ENCODE data around the gene GCNT4. TPM values are rescaled to one million over a fixed set of nuclear protein-coding genes. Genes with fewer than 3 reads are reported as not detected.

GCNT4 gene
- total RNA-seq, 1 donor from 2014 or later = 5.2 TPM

DNA sequence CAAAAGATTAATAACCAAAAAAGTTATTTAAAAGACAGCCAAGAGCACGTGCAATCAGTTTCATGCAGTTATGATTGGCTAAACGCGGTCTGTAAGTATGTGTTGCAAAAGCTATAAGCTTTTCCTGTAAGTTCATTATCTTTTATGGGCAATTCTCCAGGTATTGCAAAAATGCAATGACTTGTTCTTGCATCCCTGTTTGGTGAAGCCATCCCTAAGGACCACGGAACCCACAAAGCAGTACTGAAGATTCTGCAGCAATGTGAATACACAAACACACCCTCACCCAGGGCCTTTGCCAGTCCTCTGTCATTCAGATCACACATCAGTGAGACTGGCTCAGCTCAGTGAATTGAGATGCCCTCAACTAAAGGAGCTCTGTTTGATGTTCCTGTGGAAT, 11.4 kb downstream of the GCNT4 start:
- peaks cover under 1% of the 10 kb centered on the region for H3K4me1 Mint-ChIP-seq (ENCODE audit: low read depth, unreplicated experiment)
- no peak for DNase-seq

DNA sequence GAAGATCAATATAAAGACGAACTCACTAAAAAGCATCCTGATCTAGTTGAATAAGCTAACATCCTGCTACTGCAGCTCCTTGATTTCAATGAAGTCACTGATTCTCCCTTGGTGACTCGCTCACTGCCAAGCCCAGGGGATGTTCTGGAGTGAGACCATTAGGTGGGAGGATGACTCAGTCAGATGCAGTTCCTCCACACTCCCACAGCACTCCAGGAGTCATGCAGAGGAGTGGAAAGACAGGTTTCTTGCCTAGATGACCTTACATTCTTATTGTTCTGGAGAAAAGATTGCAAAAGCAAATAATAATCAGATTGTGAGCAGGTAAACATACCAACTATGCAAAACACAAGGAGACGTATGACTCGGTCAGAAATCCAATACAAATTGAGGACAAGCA, 15.3 kb downstream of the GCNT4 start:
- Mint-ChIP-seq H3K36me3 (ENCODE audit: unreplicated experiment) (no peaks in the 10 kb centered on the region), H3K9me3 (ENCODE audit: unreplicated experiment) (no peaks in the 10 kb centered on the region), H3K27ac (ENCODE audit: unreplicated experiment) (no peak overlapping the region), H3K27me3 (ENCODE audit: unreplicated experiment) (peaks cover 1% of the 10 kb centered on the region), H3K4me3 (ENCODE audit: unreplicated experiment) (no peak overlapping the region), H3K4me1 (ENCODE audit: low read depth, unreplicated experiment) (no peaks in the 10 kb centered on the region)
- DNase-seq = no peak
- no peak for TF ChIP-seq CTCF (IDR thresholded peaks at IDR 0.05; ENCODE audit: partially characterized antibody, unreplicated experiment)

More for the DNA sequence above, 11.4 kb downstream of the GCNT4 start:
- Mint-ChIP-seq H3K27me3 (ENCODE audit: unreplicated experiment) (peaks cover under 1% of the 10 kb centered on the region), H3K36me3 (ENCODE audit: unreplicated experiment) (no peaks in the 10 kb centered on the region), H3K9me3 (ENCODE audit: unreplicated experiment) (peaks cover 2% of the 10 kb centered on the region), H3K4me3 (ENCODE audit: unreplicated experiment) (no peak overlapping the region), H3K27ac (ENCODE audit: unreplicated experiment) (no peak overlapping the region)
- no peak for TF ChIP-seq CTCF (IDR thresholded peaks at IDR 0.05; ENCODE audit: partially characterized antibody, unreplicated experiment)

DNA sequence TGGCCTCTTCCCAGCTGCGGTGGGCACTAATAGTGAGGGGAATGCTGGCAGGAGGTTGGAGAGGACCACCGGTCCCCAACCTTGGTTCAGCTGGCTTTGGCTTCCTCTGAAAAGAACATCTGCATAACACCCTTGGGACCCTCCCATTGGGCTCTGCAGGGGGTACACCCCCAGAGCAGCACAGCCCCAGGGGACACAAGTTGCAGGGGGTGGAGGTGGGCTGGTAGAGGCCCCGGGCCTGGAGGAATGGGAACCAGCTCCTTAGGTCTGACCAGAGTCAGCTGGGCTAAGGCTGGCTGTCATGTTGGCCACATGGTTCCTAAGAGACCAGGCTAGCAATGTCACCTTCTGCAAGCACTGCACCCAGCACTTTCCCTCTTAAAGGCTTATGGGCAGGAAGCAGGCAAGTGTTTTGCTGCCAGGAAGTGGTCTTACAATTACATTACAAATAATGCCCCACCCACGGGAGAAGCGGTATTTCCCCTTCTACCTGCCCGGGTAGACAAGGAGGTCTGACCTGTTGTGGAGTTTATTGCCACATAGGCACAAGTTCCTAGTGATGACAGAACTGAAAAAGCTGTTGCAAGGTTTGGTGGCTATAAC, 18.1 kb downstream of the GCNT4 start:
- H3K4me3 Mint-ChIP-seq (ENCODE audit: unreplicated experiment) = no peak overlapping the region
- TF ChIP-seq CTCF (IDR thresholded peaks at IDR 0.05; ENCODE audit: partially characterized antibody, unreplicated experiment) = no peak
- DNase-seq = no peak
- H3K4me1 Mint-ChIP-seq (ENCODE audit: low read depth, unreplicated experiment) = no peaks in the 10 kb centered on the region
- no peaks in the 10 kb centered on the region for H3K36me3 Mint-ChIP-seq (ENCODE audit: unreplicated experiment)
- H3K9me3 Mint-ChIP-seq (ENCODE audit: unreplicated experiment) = peaks cover 4% of the 10 kb centered on the region
- peaks cover 2% of the 10 kb centered on the region for H3K27me3 Mint-ChIP-seq (ENCODE audit: unreplicated experiment)
- no peak overlapping the region for H3K27ac Mint-ChIP-seq (ENCODE audit: unreplicated experiment)

DNA sequence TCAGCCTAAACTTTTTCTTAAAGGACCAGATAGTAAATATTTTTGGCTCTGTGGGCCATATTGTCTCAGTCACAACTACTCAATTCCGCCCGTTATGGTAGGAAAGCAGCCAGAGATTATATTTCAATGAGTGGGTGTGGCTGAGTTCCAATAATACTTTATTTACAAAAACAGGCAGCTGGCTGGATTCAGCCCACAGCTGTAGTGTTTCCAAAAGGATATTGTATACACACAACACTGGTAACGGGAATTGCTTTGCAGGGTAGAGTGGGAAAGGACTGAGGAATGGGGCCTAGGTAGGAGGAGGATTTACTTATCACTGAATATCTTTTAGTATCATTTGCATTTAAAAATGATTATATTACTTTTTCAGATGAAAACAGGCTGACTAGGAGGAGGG, 21.0 kb downstream of the GCNT4 start:
- H3K27ac Mint-ChIP-seq (ENCODE audit: unreplicated experiment) = no peak overlapping the region
- DNase-seq = no peak
- H3K27me3 Mint-ChIP-seq (ENCODE audit: unreplicated experiment) = peaks cover 2% of the 10 kb centered on the region
- H3K4me3 Mint-ChIP-seq (ENCODE audit: unreplicated experiment) = no peak overlapping the region
- H3K36me3 Mint-ChIP-seq (ENCODE audit: unreplicated experiment) = no peaks in the 10 kb centered on the region
- no peak for TF ChIP-seq CTCF (IDR thresholded peaks at IDR 0.05; ENCODE audit: partially characterized antibody, unreplicated experiment)
- H3K9me3 Mint-ChIP-seq (ENCODE audit: unreplicated experiment) = peaks cover 4% of the 10 kb centered on the region
- H3K4me1 Mint-ChIP-seq (ENCODE audit: low read depth, unreplicated experiment) = no peaks in the 10 kb centered on the region

- Mint-ChIP-seq H3K27me3 (ENCODE audit: unreplicated experiment) (peaks cover 2% of the 10 kb centered on the region), H3K9me3 (ENCODE audit: unreplicated experiment) (peaks cover 4% of the 10 kb centered on the region), H3K36me3 (ENCODE audit: unreplicated experiment) (no peaks in the 10 kb centered on the region), H3K4me3 (ENCODE audit: unreplicated experiment) (no peak overlapping the region), H3K27ac (ENCODE audit: unreplicated experiment) (no peak overlapping the region), H3K4me1 (ENCODE audit: low read depth, unreplicated experiment) (no peaks in the 10 kb centered on the region)
- no peak for DNase-seq
- no peak for TF ChIP-seq CTCF (IDR thresholded peaks at IDR 0.05; ENCODE audit: partially characterized antibody, unreplicated experiment)
Observed at GRCh38 chr5:75028090-75028489, 24.3 kb downstream of the GCNT4 start.

Measured in glutamatergic neuron (in vitro differentiated cells).